ENCODE measurements around the gene TENT4A. TPM values are rescaled to one million over a fixed set of nuclear protein-coding genes. Genes with fewer than 3 reads are reported as not detected.

The TENT4A gene
- total RNA-seq, 1 experiment from 2014 or later = 51.7 TPM

GRCh38 chr5:6700074-6700684 is 13.1 kb upstream of the TENT4A start:
- BruUV-seq (replicated peaks) = no TSS peak
- no peaks in the 10 kb centered on the region for H3K4me1 ChIP-seq (ENCODE audit: insufficient read depth, low read length, poor library complexity, severe bottlenecking)
- no peaks in the 10 kb centered on the region for H3K36me3 ChIP-seq (ENCODE audit: insufficient read depth, low read length, poor library complexity, severe bottlenecking)
- H3K4me3 ChIP-seq (ENCODE audit: low read depth, low read length, poor library complexity, severe bottlenecking) = no peak overlapping the region
- no peak for TF ChIP-seq CTCF (conservative IDR thresholded peaks at IDR 0.05; ENCODE audit: low read depth, low read length)
- no peak for TF ChIP-seq EZH2 (IDR thresholded peaks at IDR 0.05; ENCODE audit: borderline replicate concordance, low read depth, low read length, poor library complexity, severe bottlenecking)
- no peak for DNase-seq (ENCODE audit: low spot score)
- POLR2A ChIA-PET (ENCODE audit: low non-redundant PET) = no interaction called here
- CTCF ChIA-PET = no interaction called here
- intact Hi-C loops (cut with micrococcal nuclease; ENCODE audit: unreplicated experiment) = no loop called here
- H3K27me3 ChIP-seq (replicated peaks; ENCODE audit: insufficient read depth, low read depth, low read length, poor library complexity) = peaks cover 4% of the 10 kb centered on the region
- no peak overlapping the region for H3K27ac ChIP-seq (ENCODE audit: low read depth, low read length, poor library complexity, severe bottlenecking)
- no peaks in the 10 kb centered on the region for H3K9me3 ChIP-seq (ENCODE audit: low read depth, low read length, poor library complexity, severe bottlenecking)

- H3K4me1 ChIP-seq (ENCODE audit: insufficient read depth, low read length, poor library complexity, severe bottlenecking) = no peaks in the 10 kb centered on the region
Observed at GRCh38 chr5:6700685-6701355, 12.4 kb upstream of the TENT4A start.

GRCh38 chr5:6701491-6701890 is 11.7 kb upstream of the TENT4A start:
- H3K4me3 ChIP-seq (ENCODE audit: low read depth, low read length, poor library complexity, severe bottlenecking) = no peak overlapping the region
- no peaks in the 10 kb centered on the region for H3K36me3 ChIP-seq (ENCODE audit: insufficient read depth, low read length, poor library complexity, severe bottlenecking)
- intact Hi-C loops (cut with micrococcal nuclease; ENCODE audit: unreplicated experiment) = no loop called here
- BruUV-seq (replicated peaks) = no TSS peak
- CTCF ChIA-PET = no interaction called here
- no peaks in the 10 kb centered on the region for H3K9me3 ChIP-seq (ENCODE audit: low read depth, low read length, poor library complexity, severe bottlenecking)
- POLR2A ChIA-PET (ENCODE audit: low non-redundant PET) = no interaction called here
- H3K27ac ChIP-seq (ENCODE audit: low read depth, low read length, poor library complexity, severe bottlenecking) = no peak overlapping the region
- H3K27me3 ChIP-seq (replicated peaks; ENCODE audit: insufficient read depth, low read depth, low read length, poor library complexity) = peaks cover 4% of the 10 kb centered on the region
- DNase-seq (ENCODE audit: low spot score) = no peak
- no peaks in the 10 kb centered on the region for H3K4me1 ChIP-seq (ENCODE audit: insufficient read depth, low read length, poor library complexity, severe bottlenecking)
- TF ChIP-seq CTCF (conservative IDR thresholded peaks at IDR 0.05; ENCODE audit: low read depth, low read length) (no peak), EZH2 (IDR thresholded peaks at IDR 0.05; ENCODE audit: borderline replicate concordance, low read depth, low read length, poor library complexity, severe bottlenecking) (no peak)

More at GRCh38 chr5:6700685-6701355, 12.4 kb upstream of the TENT4A start:
- no peak overlapping the region for H3K4me3 ChIP-seq (ENCODE audit: low read depth, low read length, poor library complexity, severe bottlenecking)
- peaks cover 4% of the 10 kb centered on the region for H3K27me3 ChIP-seq (replicated peaks; ENCODE audit: insufficient read depth, low read depth, low read length, poor library complexity)
- TF ChIP-seq CTCF (conservative IDR thresholded peaks at IDR 0.05; ENCODE audit: low read depth, low read length) (no peak), EZH2 (IDR thresholded peaks at IDR 0.05; ENCODE audit: borderline replicate concordance, low read depth, low read length, poor library complexity, severe bottlenecking) (no peak)
- DNase-seq (ENCODE audit: low spot score) = no peak
- H3K27ac ChIP-seq (ENCODE audit: low read depth, low read length, poor library complexity, severe bottlenecking) = no peak overlapping the region
- CTCF ChIA-PET = no interaction called here
- BruUV-seq (replicated peaks) = no TSS peak
- POLR2A ChIA-PET (ENCODE audit: low non-redundant PET) = no interaction called here
- no peaks in the 10 kb centered on the region for H3K9me3 ChIP-seq (ENCODE audit: low read depth, low read length, poor library complexity, severe bottlenecking)
- intact Hi-C loops (cut with micrococcal nuclease; ENCODE audit: unreplicated experiment) = no loop called here
- no peaks in the 10 kb centered on the region for H3K36me3 ChIP-seq (ENCODE audit: insufficient read depth, low read length, poor library complexity, severe bottlenecking)
